IPS-NIHi7 (cell line): ENCODE measurements around the gene IGFBPL1.

Source experiments
- DNase-seq: peaks from one replicate; pipeline ENCODE4 v3.0.0; 2012; ENCODE audit warnings: mixed read lengths; ENCODE audit errors: extremely low spot score

The IGFBPL1 gene

DNA sequence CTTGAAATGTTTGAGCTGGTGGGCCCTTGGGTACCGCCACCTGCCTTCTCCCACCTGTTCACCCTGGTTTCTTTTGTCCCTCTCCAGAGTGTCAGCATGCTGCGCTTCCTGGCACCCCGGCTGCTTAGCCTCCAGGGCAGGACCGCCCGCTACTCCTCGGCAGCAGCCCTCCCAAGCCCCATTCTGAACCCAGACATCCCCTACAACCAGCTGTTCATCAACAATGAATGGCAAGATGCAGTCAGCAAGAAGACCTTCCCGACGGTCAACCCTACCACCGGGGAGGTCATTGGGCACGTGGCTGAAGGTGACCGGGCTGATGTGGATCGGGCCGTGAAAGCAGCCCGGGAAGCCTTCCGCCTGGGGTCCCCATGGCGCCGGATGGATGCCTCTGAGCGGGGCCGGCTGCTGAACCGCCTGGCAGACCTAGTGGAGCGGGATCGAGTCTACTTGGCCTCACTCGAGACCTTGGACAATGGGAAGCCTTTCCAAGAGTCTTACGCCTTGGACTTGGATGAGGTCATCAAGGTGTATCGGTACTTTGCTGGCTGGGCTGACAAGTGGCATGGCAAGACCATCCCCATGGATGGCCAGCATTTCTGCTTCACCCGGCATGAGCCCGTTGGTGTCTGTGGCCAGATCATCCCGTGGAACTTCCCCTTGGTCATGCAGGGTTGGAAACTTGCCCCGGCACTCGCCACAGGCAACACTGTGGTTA is 28.4 kb downstream of the IGFBPL1 start:
- DNase-seq = no peak

DNA sequence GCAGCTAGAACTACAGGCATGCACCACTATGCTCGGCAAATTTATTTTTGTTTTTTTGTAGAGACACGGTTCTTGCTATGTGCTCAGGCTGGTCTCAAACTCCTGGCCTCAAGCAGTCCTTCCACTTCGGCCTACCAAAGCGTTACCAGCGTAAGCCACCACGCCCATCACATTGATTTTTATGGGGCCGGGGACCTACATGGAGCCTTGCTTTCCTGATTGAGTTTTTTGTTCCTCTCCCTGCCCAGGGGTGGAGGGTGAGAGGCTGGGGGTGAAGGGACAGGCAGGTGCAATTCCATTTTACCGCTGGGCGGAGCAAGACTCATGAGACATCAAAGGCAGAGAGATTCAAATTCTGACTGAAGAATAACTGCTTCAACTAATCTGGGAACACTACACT is 29.8 kb downstream of the IGFBPL1 start:
- no peak for DNase-seq

DNA sequence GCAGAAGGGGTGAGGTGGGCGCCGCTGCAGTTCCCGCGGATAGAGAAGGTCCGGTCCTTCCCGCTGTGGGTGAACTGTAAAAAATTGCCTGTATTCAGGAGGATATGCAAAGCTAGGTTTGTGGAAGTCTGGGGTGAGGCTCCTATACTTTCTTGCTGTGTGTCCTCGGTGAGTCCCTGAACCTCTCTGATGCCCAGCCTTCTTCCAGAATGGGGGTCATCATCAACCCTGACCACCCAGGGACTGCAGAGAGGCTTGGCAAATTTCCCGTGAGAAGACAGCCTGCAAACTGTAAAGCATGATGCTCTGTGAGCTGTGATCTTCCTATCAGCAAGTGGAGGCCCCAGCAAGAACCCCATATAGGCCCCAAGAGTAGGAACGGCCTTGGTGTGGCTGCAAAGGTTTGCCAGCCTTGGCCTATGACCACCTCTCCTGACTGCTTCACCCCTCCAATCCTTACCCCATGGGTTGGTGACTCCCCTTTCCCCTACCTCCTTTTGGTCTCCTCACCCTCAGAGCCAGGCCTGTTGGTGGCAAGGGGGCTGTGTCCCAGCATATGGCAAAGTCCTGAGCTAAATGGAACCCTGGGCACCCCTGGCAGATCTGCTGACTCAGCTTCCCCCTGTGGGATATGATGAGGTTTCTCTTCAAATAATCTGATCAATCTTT is 31.0 kb downstream of the IGFBPL1 start:
- DNase-seq = no peak

DNA sequence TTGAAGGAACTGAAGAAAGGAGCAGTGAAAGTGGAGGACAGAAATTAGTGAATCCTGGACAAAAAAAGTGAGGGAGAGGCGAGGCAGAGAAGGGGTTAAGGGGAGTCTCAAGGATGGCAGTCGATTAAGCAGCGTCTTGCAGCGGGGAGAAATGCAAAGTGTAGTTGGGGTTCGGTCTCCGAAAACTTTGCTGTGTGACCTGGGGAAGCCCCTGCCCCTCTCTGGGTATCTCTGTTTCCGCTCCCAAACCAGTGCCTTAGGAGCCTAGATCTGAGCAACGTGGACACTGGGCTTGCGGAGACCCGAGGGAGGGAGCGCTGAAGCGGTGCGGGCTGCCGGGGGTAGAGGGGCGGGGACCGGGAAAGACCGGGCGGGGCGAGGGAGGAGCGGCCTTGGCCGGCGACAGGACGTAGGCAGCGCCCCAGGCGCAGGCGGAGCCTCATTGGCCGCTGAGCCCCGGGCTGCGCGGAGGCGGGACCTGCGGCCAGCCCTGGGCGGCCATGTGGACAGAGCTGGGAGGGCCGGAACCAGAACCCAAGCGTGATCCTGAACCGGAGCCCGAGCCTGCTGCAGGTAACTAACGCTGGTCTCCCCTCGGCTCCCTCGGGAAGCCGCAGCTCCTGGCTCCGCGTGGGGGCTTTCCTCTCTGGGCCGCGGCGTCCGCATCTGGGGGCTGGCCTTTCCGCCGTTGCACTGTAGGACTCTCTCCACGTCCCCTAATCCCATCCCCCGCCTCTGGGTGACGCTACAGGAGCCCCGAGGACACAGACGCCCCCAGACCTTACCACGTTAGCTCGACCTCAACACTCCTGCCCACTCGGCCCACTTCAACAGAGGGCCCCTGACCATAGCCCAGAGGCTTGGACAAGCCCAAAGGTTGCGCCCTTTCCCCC is 31.8 kb downstream of the IGFBPL1 start, which contains the start of gene ALDH1B1:
ALDH1B1 (plus strand) TSS at position 468 of the 893 bp plus-strand sequence. CDS start 3,047 bp downstream, outside the sequence.
- peak; percentile 99 for DNase-seq

DNA sequence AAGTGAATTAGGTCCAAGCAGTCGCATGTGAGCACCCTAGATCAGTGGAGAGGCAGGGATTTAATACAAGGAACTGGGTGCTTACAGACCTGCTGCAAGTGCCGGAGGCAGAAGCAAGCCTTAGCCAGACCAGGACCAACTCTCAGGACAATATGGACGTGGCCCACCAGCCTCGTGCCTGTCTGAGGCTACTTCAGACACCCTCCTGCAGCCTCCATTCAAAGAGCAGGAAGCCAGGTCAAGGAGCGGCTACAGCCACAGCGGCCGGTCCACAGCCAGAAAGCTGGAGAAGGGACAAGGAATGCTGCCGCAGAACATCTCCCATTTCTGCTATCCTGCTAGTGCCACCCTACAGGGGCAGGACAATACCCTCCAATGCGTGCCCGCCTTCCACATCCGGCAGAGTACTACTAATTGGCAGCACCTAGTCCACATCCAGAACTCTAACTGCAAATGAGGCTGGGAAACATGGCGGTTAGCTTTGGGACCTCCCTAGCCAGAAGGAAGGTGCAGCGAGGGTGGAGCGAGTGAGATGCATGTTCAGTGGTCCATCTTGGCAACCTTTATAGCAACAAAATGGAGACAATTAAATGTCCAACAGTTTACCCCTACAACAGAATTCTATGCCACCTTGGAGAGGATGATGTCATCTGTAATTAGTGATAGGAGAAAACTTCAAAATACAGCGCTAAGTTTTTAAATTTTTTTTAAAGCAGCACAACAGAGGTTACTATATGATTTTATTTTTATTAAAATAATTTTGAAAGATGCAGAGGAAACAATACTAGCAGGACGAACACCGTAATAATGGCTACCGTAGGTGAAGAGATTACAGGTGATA is 32.8 kb downstream of the IGFBPL1 start:
- no peak for DNase-seq

DNA sequence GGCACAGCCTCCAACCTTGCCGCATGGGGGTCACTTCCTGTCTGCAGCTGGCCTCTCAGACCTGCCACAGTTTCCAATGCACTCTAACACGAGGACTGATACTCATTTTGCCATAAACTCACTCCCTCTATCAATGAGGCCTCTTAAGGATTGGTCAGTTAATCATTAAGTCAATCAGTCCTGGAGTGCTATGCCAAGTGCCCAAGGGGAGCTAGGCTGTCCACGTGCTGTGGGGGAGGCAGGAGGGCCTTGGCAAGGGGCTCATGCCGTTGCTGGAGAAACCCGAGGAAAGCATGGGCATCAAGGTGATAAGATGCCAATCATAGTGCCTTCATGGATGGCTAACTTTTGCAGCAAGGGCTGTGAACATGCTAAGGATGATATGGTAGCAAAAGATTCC is 33.4 kb downstream of the IGFBPL1 start:
- no peak for DNase-seq

DNA sequence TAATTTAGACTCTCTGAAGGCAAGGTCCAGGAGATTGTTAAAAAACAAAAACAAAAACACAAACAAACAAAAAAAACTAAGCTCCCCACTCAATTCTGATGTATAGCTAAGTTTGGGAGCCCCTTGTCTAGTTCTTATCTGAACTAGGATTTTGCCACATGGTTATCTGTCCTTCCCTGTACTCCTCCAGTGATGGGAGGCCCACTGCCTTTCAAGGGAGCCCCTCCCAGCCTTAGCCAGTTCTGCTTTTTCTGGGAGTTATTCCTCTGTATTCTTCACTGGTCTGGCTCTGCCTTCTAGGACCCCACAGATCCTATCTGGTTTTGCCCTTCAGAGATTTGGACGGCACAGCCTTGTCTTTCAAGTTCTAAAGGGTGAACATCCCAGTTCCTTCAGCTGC is 33.8 kb downstream of the IGFBPL1 start:
- DNase-seq = no peak

DNA sequence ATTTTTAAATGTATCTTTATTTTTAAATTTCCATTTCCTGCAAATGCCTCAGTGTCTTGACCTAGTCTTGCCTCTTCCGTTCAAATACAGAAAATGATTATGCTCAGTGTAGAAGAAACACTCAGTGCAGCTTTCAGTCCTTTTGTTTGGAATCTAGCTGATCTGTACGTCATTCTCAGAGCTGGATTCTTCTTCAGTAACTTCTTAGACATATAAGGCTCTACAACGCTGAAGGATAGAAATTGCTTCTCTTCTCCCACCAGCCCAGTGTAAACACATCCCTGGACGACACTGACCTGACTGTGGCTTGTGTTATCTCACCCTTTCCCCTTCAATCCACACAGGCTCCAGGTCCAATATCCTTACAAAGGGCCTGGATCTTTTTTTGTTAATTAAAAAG is 34.9 kb downstream of the IGFBPL1 start:
- DNase-seq = no peak

DNA sequence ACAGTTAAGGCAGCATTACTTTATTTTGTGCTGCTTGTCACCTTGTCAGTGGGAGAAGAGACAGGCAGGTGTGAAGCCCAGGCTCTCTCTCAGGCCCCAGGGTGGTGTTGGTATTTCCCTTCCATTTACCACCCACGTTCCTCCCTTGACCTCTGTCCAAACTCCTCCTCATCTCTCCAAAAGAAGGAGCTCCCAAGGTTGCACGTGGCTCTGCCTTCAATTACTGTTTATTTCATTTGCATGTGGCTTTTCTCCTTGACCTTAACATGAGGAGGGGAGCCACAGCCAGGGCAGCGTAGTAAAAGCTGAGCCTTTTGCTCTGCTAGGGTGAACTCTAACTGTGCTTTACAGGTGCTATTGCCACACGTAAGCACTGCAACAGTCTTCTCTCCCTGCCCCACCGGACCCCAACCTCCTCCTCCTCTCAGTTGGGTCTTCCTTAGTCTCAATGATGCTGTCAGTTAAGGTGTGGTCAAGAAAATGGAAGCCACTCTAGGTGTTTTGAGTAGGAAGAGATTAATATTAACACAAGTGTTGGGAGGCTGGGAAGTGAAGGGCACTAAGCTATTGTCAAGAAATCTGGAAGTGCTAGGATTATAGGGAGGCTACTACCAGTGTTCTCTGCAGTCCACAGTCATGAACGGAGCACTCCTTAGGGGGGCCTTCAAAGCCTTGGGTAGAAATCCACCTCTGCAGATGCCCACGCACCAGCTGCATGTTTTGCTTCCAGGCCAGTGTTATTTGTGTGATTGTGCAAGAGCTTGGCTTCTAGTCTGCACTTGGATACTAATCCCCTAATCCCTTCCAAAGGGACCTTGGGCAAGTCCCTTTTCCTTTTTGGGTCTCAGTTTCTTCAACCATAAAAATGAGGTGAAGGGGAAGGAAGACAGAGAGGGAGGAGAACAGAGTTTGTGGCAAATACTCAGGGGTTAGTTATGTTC is 35.7 kb downstream of the IGFBPL1 start:
- no peak for DNase-seq

DNA sequence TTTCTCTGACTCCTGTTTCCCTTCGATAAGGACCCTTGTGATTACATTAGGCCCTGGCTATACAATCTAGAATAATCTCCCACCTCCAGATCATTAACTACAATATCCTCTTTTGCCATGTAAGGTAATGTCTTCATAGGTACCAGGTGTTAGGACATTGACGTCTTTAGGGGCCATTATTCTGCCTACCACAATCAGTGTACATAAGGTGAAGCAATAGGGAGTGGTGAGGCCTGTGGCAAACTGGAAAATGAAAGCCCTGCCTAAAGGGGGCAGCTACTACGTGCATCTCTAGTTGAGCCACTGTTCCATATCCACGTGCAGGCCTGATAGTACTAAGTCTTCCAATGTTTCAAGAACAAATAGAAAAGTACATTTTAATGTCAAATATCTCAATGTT is 36.5 kb downstream of the IGFBPL1 start:
- no peak for DNase-seq

DNA sequence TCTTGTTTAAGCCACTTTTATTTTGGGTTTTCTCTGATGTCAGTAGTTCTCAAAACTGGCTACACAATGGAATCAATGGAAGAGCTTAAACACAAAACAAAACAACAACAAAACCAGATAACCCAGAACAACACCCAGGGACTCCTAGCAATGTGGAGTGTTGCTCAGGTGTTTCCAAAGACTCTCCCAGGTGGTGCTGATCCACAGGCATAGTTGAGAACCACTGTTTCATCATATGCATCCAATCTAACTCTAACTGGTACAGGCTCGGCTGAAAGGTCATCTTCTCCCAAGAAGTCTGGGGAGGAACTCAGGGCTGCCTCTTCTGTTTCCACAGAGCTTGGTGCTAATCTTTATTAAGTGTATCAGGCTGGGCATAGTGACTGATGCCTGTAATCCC is 37.2 kb downstream of the IGFBPL1 start:
- DNase-seq = no peak

DNA sequence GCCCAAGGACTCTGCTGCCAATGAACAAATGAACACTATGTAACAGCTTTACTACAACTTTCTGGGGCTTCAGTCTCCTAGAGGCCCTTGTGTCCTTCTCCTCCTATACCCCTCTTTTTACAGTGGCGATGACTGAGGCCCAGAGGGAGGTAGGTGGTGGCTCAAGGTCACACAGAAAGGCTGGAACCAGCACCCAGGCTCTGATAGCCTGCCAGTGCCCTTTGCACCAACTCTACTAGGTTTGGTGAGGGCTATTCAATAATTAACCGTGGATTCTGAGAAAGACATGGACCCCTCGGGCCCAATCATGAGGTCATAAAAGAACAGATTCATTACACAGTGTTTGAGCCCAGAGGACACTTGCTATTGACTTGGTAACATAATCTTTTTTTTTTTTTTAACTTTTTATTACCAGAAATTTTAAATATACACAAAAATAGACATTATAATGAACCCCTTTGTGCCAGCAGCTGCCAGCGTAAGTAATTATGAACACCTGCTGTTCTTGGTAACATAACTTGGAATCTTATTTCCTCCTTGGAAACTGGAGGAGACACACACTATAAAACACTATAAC is 37.8 kb downstream of the IGFBPL1 start:
- no peak for DNase-seq

DNA sequence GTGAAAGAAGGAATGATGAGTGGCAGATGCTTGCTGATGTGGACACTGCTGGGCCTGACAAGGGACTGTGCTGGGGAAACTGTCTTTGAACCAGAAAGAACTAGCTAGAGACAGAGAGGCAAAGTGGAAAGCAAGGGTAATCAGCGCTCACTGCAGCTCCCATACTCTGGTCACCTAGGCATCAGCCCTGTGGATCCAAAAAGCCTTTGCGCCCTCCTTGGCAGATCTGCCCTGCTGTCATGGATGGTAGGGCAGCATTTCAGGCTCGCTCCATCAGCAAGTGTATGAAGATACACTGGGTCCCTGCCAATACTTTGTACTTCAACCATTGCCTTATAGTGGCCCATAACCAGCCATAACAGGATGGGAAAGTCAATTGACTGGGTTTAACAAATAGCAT is 38.4 kb downstream of the IGFBPL1 start:
- DNase-seq = no peak

DNA sequence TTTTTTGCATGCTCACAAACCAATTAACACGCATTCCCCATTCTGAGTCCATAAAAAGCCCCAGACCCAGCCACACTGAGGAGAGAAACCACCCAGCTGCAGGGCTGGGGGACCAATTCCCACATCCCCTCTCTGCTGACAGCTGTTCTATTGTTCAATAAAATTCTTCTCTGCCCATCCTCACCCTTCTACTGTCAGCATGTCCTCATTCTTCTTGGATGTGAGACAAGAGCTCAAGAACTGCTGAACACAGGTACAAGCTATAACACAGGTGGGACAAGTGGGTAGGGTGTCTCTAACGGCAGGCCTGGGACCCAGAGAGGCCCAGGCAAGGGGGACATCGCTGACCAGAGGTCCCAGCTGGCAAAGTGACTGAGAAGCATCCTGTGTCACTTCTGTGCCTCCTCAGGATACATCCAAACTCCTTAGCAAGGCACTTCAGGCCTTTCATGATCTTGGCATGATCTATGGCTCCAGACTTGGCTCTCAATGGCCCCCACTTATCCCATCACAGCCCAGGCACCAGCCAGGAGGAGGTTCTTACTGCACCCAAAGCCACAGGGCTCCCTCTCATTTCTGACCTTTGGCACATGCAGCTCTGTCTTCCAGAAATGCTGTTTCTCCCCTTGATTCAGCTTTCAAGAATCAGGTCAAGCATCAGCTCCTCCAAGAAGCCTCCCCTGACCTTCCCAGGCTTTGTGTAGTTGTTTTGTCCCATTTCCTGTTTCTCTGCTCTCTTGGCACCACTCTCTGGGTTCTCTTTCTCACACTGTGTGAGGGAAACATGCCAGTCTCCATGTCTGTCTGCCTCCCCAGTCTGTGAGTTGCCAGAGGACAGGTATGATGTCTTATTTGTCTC is 39.0 kb downstream of the IGFBPL1 start:
- DNase-seq = no peak

DNA sequence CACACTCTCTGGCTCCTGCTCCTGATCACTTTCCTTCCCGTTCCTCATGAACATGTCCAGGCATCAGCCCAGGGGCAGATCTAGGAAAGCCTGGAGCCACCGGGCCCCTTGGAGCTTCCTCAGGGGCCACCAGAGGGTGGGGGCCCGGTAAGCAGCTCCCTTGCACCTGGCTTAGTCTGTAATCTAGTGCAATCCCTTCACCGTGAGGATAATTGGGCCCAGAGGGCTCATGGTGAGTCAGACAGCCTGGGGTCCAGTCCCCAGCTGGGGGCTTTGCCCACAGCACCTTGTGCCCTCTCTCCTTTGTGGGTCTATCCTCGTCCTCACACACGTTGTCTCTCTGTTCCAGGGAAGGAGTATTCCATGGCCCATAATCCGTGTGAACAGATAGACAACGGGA is 42.1 kb downstream of the IGFBPL1 start:
- no peak for DNase-seq

DNA sequence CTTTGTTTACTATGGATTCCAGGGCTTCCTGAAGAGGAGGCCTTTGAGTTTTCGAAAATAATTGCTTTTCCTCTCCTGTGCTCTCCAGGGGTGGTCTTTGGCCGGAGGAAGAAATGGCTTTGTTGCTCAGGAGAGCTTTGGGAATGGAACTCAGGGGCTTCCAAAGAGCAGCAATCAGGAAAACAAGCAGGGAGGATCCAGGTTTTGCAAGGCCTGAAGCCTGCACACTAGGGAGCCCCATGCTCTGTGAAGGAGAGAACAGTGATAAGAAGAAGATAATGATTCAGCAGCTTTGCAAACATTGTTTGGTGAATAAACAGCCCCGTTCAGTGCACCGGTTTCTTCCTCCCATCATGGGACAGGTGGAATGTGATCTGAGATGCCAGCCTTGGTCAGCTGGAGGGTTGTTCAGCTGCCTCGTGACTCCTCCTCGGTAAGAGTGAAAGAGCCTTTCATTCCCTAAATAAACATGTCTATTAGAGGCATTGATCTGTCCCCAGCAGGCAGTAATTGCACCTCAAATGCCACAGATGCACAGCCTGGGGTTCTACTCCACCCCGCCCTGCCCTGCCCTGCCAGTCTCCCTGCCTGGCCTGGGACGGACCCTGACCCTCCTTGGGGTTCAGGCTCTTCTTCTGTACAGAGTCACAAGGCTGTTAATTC is 43.3 kb downstream of the IGFBPL1 start:
- peak; percentile 35 for DNase-seq

DNA sequence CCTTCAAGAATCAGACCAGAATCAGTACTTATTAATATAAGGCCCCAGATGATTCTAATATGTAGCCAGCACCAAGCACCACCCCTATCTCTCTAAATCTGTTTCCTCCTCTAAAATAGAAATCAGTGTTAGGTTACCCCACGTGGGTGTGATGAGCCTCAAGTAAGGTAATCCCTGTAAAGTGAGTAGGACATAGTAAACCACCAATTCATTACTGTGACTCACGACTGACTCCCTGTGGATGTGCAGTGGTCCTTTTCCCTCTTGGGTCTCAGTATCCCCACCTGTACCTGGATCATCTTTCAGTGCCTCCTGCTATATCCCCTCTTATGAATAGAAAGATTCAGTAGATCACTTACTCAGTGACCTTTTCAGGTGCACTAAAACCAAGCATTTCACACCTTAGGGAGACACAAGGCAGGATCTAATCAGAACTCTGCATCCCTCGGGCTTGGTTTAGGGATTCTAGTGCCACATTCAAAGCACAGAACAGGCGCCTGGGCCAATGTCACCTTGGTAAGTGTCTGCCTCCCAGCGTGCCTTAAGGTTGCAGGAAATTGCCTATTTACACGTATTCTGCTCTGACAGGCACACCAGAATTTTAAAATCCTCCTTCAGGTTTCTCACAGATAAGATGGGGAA is 43.9 kb downstream of the IGFBPL1 start:
- no peak for DNase-seq
